GM23338 (cell line): ENCODE measurements around the gene PRR35. TPM values are rescaled to one million over a fixed set of nuclear protein-coding genes. Genes with fewer than 3 reads are reported as not detected.

Experiments
- ATAC-seq: fragments of 200-7000 bp; cut with Tn5 transposase; 3 replicates; pipeline ENCODE4 v1.9.1; 2020
- DNase-seq: peaks from one replicate; pipeline ENCODE4 v3.0.0-alpha.2; 2015; ENCODE audit warnings: low spot score
- H2AFZ ChIP-seq: fragments of 200-600 bp; sonication (generic); 2 replicates; pipeline ENCODE4 v1.8.0; 2016; ENCODE audit warnings: antibody characterized with exemption, mild to moderate bottlenecking, moderate library complexity
- H3F3A ChIP-seq: fragments of 200-600 bp; sonication (generic); replicated peaks from 2 replicates; pipeline ENCODE4 v1.8.0; 2017; ENCODE audit warnings: antibody characterized with exemption, mixed run types, low read depth
- H3K27ac ChIP-seq: fragments of 200-600 bp; sonication (generic); 2 replicates; pipeline ENCODE4 v1.6.1; 2016; ENCODE audit warnings: low read depth
- H3K27me3 ChIP-seq: fragments of 200-600 bp; sonication (generic); 2 replicates; pipeline ENCODE4 v1.8.0; 2016; ENCODE audit warnings: mild to moderate bottlenecking, mixed run types, moderate library complexity; ENCODE audit not compliant: insufficient read depth
- H3K36me3 ChIP-seq: fragments of 200-600 bp; sonication (generic); 2 replicates; pipeline ENCODE4 v1.8.0; 2016; ENCODE audit warnings: mild to moderate bottlenecking; ENCODE audit not compliant: insufficient read depth
- H3K4me1 ChIP-seq: fragments of 200-600 bp; sonication (generic); 2 replicates; pipeline ENCODE4 v1.8.0; 2016; ENCODE audit warnings: mild to moderate bottlenecking, moderate library complexity; ENCODE audit not compliant: insufficient read depth
- H3K4me2 ChIP-seq: fragments of 200-600 bp; sonication (generic); 2 replicates; pipeline ENCODE4 v1.7.1; 2017; ENCODE audit warnings: mixed run types
- H3K4me3 ChIP-seq: fragments of 200-600 bp; sonication (generic); 2 replicates; pipeline ENCODE4 v1.6.1; 2016; ENCODE audit warnings: mixed run types
- H3K79me2 ChIP-seq: fragments of 200-600 bp; sonication (generic); replicated peaks from 2 replicates; pipeline ENCODE4 v1.8.0; 2017; ENCODE audit warnings: mild to moderate bottlenecking; ENCODE audit not compliant: insufficient read depth
- H3K9me2 ChIP-seq: fragments of 200-600 bp; sonication (generic); 2 replicates; pipeline ENCODE4 v1.8.0; 2017; ENCODE audit not compliant: insufficient read depth
- H4K20me1 ChIP-seq: fragments of 200-600 bp; sonication (generic); replicated peaks from 2 replicates; pipeline ENCODE4 v1.8.0; 2017; ENCODE audit warnings: mild to moderate bottlenecking; ENCODE audit not compliant: insufficient read depth
- H3K27ac Mint-ChIP-seq: 2 replicates; pipeline ENCODE4 v1.8.0; 2020; ENCODE audit warnings: inconsistent platforms, mild to moderate bottlenecking, moderate library complexity, mixed read lengths
- H3K27me3 Mint-ChIP-seq: 3 replicates; pipeline ENCODE4 v1.8.0; 2022; ENCODE audit warnings: low read depth, mild to moderate bottlenecking, moderate library complexity, mixed read lengths, inconsistent platforms; ENCODE audit not compliant: insufficient read depth, poor library complexity
- H3K36me3 Mint-ChIP-seq: 3 replicates; pipeline ENCODE4 v1.8.0; 2021; ENCODE audit warnings: low read depth, mild to moderate bottlenecking, inconsistent platforms, moderate library complexity, mixed read lengths
- H3K4me1 Mint-ChIP-seq: 3 replicates; pipeline ENCODE4 v1.8.0; 2020; ENCODE audit warnings: mild to moderate bottlenecking, inconsistent platforms, mixed read lengths
- H3K4me3 Mint-ChIP-seq: 3 replicates; pipeline ENCODE4 v1.8.0; 2021; ENCODE audit warnings: moderate library complexity, mild to moderate bottlenecking, inconsistent platforms, mixed read lengths
- H3K9me3 Mint-ChIP-seq: 3 replicates; pipeline ENCODE4 v1.8.0; 2020; ENCODE audit warnings: moderate library complexity, mild to moderate bottlenecking, inconsistent platforms, mixed read lengths
- CREB1 ChIP-seq: fragments of 250-450 bp; sonication (Bioruptor Pico); IDR thresholded peaks from 2 replicates; pipeline ENCODE4 v1.5.0; 2020; ENCODE audit warnings: low read depth, mild to moderate bottlenecking, moderate library complexity
- EZH2phosphoT487 ChIP-seq: fragments of 200-600 bp; sonication (generic); IDR thresholded peaks from one replicate; pipeline ENCODE4 v1.8.1; 2018; ENCODE audit warnings: antibody characterized with exemption; ENCODE audit not compliant: unreplicated experiment
- JUNB ChIP-seq: IDR thresholded peaks from one replicate; pipeline ENCODE4 v1.6.1; 2016; ENCODE audit warnings: antibody characterized with exemption; ENCODE audit not compliant: unreplicated experiment
- NANOG ChIP-seq: IDR thresholded peaks from 2 replicates; pipeline ENCODE4 v1.6.1; 2016; ENCODE audit warnings: antibody characterized with exemption, borderline replicate concordance
- POLR2AphosphoS5 ChIP-seq: IDR thresholded peaks from 2 replicates; pipeline ENCODE4 v1.6.1; 2016; ENCODE audit warnings: antibody characterized with exemption, low read depth
- STAT1 ChIP-seq: IDR thresholded peaks from one replicate; pipeline ENCODE4 v1.6.1; 2016; ENCODE audit warnings: antibody characterized with exemption; ENCODE audit not compliant: unreplicated experiment
- ZNF331 ChIP-seq: fragments of 250-450 bp; sonication (Bioruptor Pico); IDR thresholded peaks from 2 replicates; pipeline ENCODE4 v1.5.0; 2020; ENCODE audit warnings: low read depth, mild to moderate bottlenecking, moderate library complexity
- polyA plus RNA-seq: library from polyadenylated mRNA; unstranded; fragments of >200 nt; fragmentation: Nextera tagmentation; extraction: Ambion mirVana; gene quantifications from 2 replicates; pipeline ENCODE4 v1.2.1, GENCODE V29; 2016
- total RNA-seq: library from RNA; depleted of rRNA; stranded (reverse); fragments of >200 nt; shearing (Covaris generic); gene quantifications from 2 replicates; pipeline ENCODE4 v1.2.3, GENCODE V29; 2014
- TF ChIP-seq, protein P1 (sequence below): IDR thresholded peaks from one replicate; pipeline ENCODE4 v1.6.1; 2018; ENCODE audit warnings: antibody characterized with exemption; ENCODE audit not compliant: unreplicated experiment

Gene PRR35
- total and polyA plus RNA-seq, 2 experiments from 2014 or later = 0.32 to 1.4 TPM

- no peak for TF ChIP-seq JUNB
- TF ChIP-seq, protein P1, sequence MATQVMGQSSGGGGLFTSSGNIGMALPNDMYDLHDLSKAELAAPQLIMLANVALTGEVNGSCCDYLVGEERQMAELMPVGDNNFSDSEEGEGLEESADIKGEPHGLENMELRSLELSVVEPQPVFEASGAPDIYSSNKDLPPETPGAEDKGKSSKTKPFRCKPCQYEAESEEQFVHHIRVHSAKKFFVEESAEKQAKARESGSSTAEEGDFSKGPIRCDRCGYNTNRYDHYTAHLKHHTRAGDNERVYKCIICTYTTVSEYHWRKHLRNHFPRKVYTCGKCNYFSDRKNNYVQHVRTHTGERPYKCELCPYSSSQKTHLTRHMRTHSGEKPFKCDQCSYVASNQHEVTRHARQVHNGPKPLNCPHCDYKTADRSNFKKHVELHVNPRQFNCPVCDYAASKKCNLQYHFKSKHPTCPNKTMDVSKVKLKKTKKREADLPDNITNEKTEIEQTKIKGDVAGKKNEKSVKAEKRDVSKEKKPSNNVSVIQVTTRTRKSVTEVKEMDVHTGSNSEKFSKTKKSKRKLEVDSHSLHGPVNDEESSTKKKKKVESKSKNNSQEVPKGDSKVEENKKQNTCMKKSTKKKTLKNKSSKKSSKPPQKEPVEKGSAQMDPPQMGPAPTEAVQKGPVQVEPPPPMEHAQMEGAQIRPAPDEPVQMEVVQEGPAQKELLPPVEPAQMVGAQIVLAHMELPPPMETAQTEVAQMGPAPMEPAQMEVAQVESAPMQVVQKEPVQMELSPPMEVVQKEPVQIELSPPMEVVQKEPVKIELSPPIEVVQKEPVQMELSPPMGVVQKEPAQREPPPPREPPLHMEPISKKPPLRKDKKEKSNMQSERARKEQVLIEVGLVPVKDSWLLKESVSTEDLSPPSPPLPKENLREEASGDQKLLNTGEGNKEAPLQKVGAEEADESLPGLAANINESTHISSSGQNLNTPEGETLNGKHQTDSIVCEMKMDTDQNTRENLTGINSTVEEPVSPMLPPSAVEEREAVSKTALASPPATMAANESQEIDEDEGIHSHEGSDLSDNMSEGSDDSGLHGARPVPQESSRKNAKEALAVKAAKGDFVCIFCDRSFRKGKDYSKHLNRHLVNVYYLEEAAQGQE = no peak
Observed at GRCh38 chr16:519841-520687, 40.1 kb upstream of the PRR35 start (continued).

DNA sequence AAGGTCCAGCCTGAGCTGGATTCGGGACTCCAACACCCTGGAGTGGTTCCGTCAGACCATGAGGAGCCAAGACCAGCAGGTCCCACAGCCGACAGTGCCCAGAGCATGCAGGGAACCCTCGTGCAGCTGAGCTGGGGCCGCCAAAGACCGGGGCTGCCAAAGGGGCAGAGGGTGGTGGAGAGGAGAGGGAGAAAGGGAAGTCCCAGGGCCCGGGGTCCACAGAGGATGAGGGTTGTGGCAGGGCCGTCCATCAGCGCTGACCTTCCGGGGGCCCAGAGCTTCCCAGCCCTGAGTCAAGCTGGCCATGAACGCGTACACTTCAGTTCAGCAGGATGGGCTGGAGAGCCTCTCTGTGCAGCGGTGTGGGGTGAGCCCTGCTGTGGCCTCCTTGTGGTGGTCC lies 39.3 kb upstream of the PRR35 start:
- Histone ChIP-seq H3K4me3 (no peak overlapping the region), H3K9me2 (no peaks in the 10 kb centered on the region), H3K4me1 (no peaks in the 10 kb centered on the region), H3K79me2 (no peaks in the 10 kb centered on the region), H3K4me2 (no peak overlapping the region), H3K36me3 (no peaks in the 10 kb centered on the region), H2AFZ (no peak overlapping the region), H3K27ac (no peak overlapping the region), H3K27me3 (no peaks in the 10 kb centered on the region), H3F3A (no peaks in the 10 kb centered on the region), H4K20me1 (peaks cover 2% of the 10 kb centered on the region; the same call in 1 of the 2 replicates)
- no peak; the same call in 2 of the 3 replicates for ATAC-seq
- Mint-ChIP-seq H3K27me3 (peaks cover 15% of the 10 kb centered on the region), H3K9me3 (no peaks in the 10 kb centered on the region; the same call in 2 of the 3 replicates), H3K4me1 (peaks cover 8% of the 10 kb centered on the region), H3K27ac (no peak overlapping the region), H3K36me3 (peaks cover 13% of the 10 kb centered on the region), H3K4me3 (no peak overlapping the region)
- no peak for DNase-seq
- TF ChIP-seq NANOG (no peak), STAT1 (no peak), ZNF331 (no peak), EZH2phosphoT487 (no peak), CREB1 (CRISPR knock-in tag) (no peak), POLR2AphosphoS5 (no peak)
- TF ChIP-seq, protein P1 = no peak
